H1 (cell line): ENCODE results near the gene PSAP. TPM values are rescaled to one million over a fixed set of nuclear protein-coding genes. Genes with fewer than 3 reads are reported as not detected.

Experiments
- CHD7 ChIP-seq: fragments of 300-600 bp; sonication (generic); IDR thresholded peaks from 2 replicates; pipeline ENCODE4 v1.7.1; 2012; ENCODE audit warnings: low read length, moderate library complexity, mild to moderate bottlenecking, inconsistent platforms; ENCODE audit not compliant: insufficient replicate concordance
- CTCF ChIP-seq, 3 experiments: IDR thresholded peaks; 1 replicate in 2 of 3; 2 replicates in 1 of 3; pipeline versions ENCODE4 v1.5.1 to v1.6.1; 2011; ENCODE audit warnings: low read length in 3 of 3, mild to moderate bottlenecking in 3 of 3, inconsistent platforms in 2 of 3, low read depth in 1 of 3, moderate library complexity in 1 of 3; ENCODE audit not compliant: insufficient read depth in 1 of 3; ENCODE audit errors: control extremely low read depth in 1 of 3
- MAFK ChIP-seq: IDR thresholded peaks from 2 replicates; pipeline ENCODE4 v1.6.1; 2012; ENCODE audit warnings: low read depth, mild to moderate bottlenecking, improper control_type of control experiment, low read length
- PHF8 ChIP-seq: fragments of 200-600 bp; sonication (generic); conservative IDR thresholded peaks from 2 replicates; pipeline ENCODE4 v1.7.1; 2012; ENCODE audit warnings: low read depth, mild to moderate bottlenecking, inconsistent platforms, low read length, moderate library complexity
- RNF2 ChIP-seq: fragments of 200-900, 300-1000 bp; sonication (generic); IDR thresholded peaks from 2 replicates; pipeline ENCODE4 v1.7.1; 2016; ENCODE audit warnings: borderline replicate concordance, low read depth, mild to moderate bottlenecking, antibody characterized with exemption, low read length; ENCODE audit not compliant: poor library complexity, severe bottlenecking; ENCODE audit errors: missing control alignments
- RXRA ChIP-seq: IDR thresholded peaks from 2 replicates; pipeline ENCODE4 v1.6.1; 2011; ENCODE audit warnings: low read depth, mild to moderate bottlenecking, low read length, moderate library complexity; ENCODE audit not compliant: insufficient read depth
- TCF12 ChIP-seq: IDR thresholded peaks from 2 replicates; pipeline ENCODE4 v1.6.1; 2011; ENCODE audit warnings: low read depth, mild to moderate bottlenecking, low read length
- TEAD4 ChIP-seq: IDR thresholded peaks from 2 replicates; pipeline ENCODE4 v1.6.1; 2012; ENCODE audit warnings: low read depth, low read length, inconsistent platforms, mixed read lengths
- polyA plus RNA-seq, 7 experiments: library from polyadenylated mRNA; depleted of rRNA in 3 of 7; stranded (reverse) in 5 of 7; unstranded in 2 of 7; fragments of >200 nt in 5 of 7; fragments of 200-250 nt in 2 of 7; gene quantifications; 1 replicate in 5 of 7; 2 replicates in 1 of 7; 4 replicates in 1 of 7; pipeline versions ENCODE4 v1.2.1 to v1.2.3, GENCODE V29; 2011 to 2013; ENCODE audit warnings: missing spikeins in 2 of 7, mixed read lengths in 2 of 7
- total RNA-seq: library from RNA; stranded (reverse); fragmentation: NEBNext Ultra II Directional; extraction: Animal tissue kit (Norgen Biotek cat#: 25700); gene quantifications from 2 replicates; pipeline ENCODE4 v1.2.1, GENCODE V29; 2021

The PSAP gene
- total and polyA plus RNA-seq, 2 of the 8 experiments (the other 6 are each of a cell fraction or from before 2014, with no cell fraction given), result 386 to 504 TPM

GRCh38 chr10:71889388-71889987, 38.4 kb upstream of the PSAP start (continued):
- TF ChIP-seq CTCF (IDR thresholded peaks at IDR 0.05; ENCODE audit: control extremely low read depth in 1 of 3, insufficient read depth in 1 of 3, low read depth in 1 of 3, low read length in 3 of 3), result no peak
- no peak for TF ChIP-seq RNF2
- no peak for TF ChIP-seq CHD7
- TF ChIP-seq MAFK, result no peak
- no peak for TF ChIP-seq PHF8
- no peak for TF ChIP-seq RXRA
- TF ChIP-seq TCF12, result no peak
- no peak for TF ChIP-seq TEAD4
